H1 (cell line): ENCODE data around the gene WIPF1.

Experiments
- CREB1 ChIP-seq: IDR thresholded peaks from 2 replicates; pipeline ENCODE4 v1.6.1; 2012; ENCODE audit warnings: inconsistent platforms
- CTCF ChIP-seq, 3 experiments: IDR thresholded peaks; 1 replicate in 2 of 3; 2 replicates in 1 of 3; pipeline versions ENCODE4 v1.5.1 to v1.6.1; 2011; ENCODE audit warnings: low read length in 3 of 3, mild to moderate bottlenecking in 3 of 3, inconsistent platforms in 2 of 3, low read depth in 1 of 3, moderate library complexity in 1 of 3; ENCODE audit not compliant: insufficient read depth in 1 of 3; ENCODE audit errors: control extremely low read depth in 1 of 3
- EP300 ChIP-seq, 2 experiments: IDR thresholded peaks; 1 replicate in 1 of 2; 2 replicates in 1 of 2; pipeline ENCODE4 v1.6.1; 2011 to 2012; ENCODE audit warnings: low read depth in 2 of 2, low read length in 2 of 2, mild to moderate bottlenecking in 2 of 2, borderline replicate concordance in 1 of 2, inconsistent platforms in 1 of 2, moderate library complexity in 1 of 2
- EZH2 ChIP-seq: fragments of 200-600 bp; sonication (generic); IDR thresholded peaks from 2 replicates; pipeline ENCODE4 v1.7.1; 2012; ENCODE audit warnings: low read depth, mild to moderate bottlenecking, moderate library complexity, low read length, inconsistent platforms; ENCODE audit not compliant: severe bottlenecking
- POLR2A ChIP-seq, 2 experiments: IDR thresholded peaks; 1 replicate in 1 of 2; 2 replicates in 1 of 2; pipeline ENCODE4 v1.6.1; 2011; ENCODE audit warnings: low read depth in 2 of 2, low read length in 2 of 2, mild to moderate bottlenecking in 2 of 2; ENCODE audit errors: control extremely low read depth in 1 of 2
- POU5F1 ChIP-seq: IDR thresholded peaks from 2 replicates; pipeline ENCODE4 v1.6.1; 2011; ENCODE audit warnings: low read depth, mild to moderate bottlenecking, low read length, moderate library complexity
- RBBP5 ChIP-seq: IDR thresholded peaks from 2 replicates; pipeline ENCODE4 v1.7.1; 2012; ENCODE audit warnings: low read depth, mild to moderate bottlenecking, inconsistent platforms, low read length, moderate library complexity, borderline replicate concordance
- RXRA ChIP-seq: IDR thresholded peaks from 2 replicates; pipeline ENCODE4 v1.6.1; 2011; ENCODE audit warnings: low read depth, mild to moderate bottlenecking, low read length, moderate library complexity; ENCODE audit not compliant: insufficient read depth
- SIN3A ChIP-seq, 2 experiments: IDR thresholded peaks in 1 of 2; conservative IDR thresholded peaks in 1 of 2; 2 replicates each; pipeline ENCODE4 v1.6.1; 2011 to 2012; ENCODE audit warnings: low read length in 2 of 2, improper control_type of control experiment in 1 of 2, low read depth in 1 of 2, mild to moderate bottlenecking in 1 of 2
- SP2 ChIP-seq: IDR thresholded peaks from 2 replicates; pipeline ENCODE4 v1.6.1; 2012; ENCODE audit warnings: mild to moderate bottlenecking, low read length, inconsistent platforms
- ZNF274 ChIP-seq: IDR thresholded peaks from 2 replicates; pipeline ENCODE4 v1.7.0; 2012; ENCODE audit warnings: low read length, borderline replicate concordance; ENCODE audit errors: extremely low read depth
- TF ChIP-seq, protein P1 (sequence below): IDR thresholded peaks from 2 replicates; pipeline ENCODE4 v1.6.1; 2011; ENCODE audit warnings: low read length, improper control_type of control experiment

- TF ChIP-seq SIN3A (conservative IDR thresholded peaks at IDR 0.05 in 1 of 2, IDR thresholded peaks at IDR 0.05 in 1 of 2; ENCODE audit: low read depth in 1 of 2, low read length in 2 of 2) (no peak), POLR2A (IDR thresholded peaks at IDR 0.05; ENCODE audit: control extremely low read depth in 1 of 2, low read depth in 2 of 2, low read length in 2 of 2) (no peak), EZH2 (no peak), CTCF (IDR thresholded peaks at IDR 0.05; ENCODE audit: control extremely low read depth in 1 of 3, insufficient read depth in 1 of 3, low read depth in 1 of 3, low read length in 3 of 3) (no peak), RXRA (no peak), POU5F1 (no peak), SP2 (no peak), CREB1 (no peak), ZNF274 (no peak), RBBP5 (no peak), EP300 (IDR thresholded peaks at IDR 0.05; ENCODE audit: borderline replicate concordance in 1 of 2, low read depth in 2 of 2, low read length in 2 of 2) (no peak)
- TF ChIP-seq, protein P1, sequence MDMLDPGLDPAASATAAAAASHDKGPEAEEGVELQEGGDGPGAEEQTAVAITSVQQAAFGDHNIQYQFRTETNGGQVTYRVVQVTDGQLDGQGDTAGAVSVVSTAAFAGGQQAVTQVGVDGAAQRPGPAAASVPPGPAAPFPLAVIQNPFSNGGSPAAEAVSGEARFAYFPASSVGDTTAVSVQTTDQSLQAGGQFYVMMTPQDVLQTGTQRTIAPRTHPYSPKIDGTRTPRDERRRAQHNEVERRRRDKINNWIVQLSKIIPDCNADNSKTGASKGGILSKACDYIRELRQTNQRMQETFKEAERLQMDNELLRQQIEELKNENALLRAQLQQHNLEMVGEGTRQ, result no peak
Measured at GRCh38 chr2:174611006-174611405, 13.4 kb upstream of the WIPF1 start.
